K562 (cell line): ENCODE data around the gene ZSWIM3. TPM values are rescaled to one million over a fixed set of nuclear protein-coding genes. Genes with fewer than 3 reads are reported as not detected.
A peak's percentile ranks its signal among the peaks of the same experiment; 100 is the strongest.

Experiments used
- ATAC-seq: fragments of 200-7000 bp; cut with Tn5 transposase; 3 replicates; pipeline ENCODE4 v1.9.1; 2020; ENCODE audit warnings: moderate library complexity
- BruUV-seq: library from RNA; stranded (reverse); fragments of 400-500 nt; replicated peaks from 2 replicates; lab custom pipeline; 2021; lab: Mats Ljungman, UMichigan
- CTCF ChIA-PET: fragments of 300-600 bp; formaldehyde crosslinking; extraction: SDS; loops from one replicate; lab custom pipeline; 2021; ENCODE audit warnings: low intra/inter-chr PET ratio; lab: Yijun Ruan, JAX
- POLR2A ChIA-PET: fragments of 300-600, 350-650 bp; sonication (Branson Sonifier 250); formaldehyde crosslinking; extraction: SDS; loops from one replicate; lab custom pipeline; 2021; ENCODE audit warnings: antibody characterized with exemption, inconsistent platforms; lab: Yijun Ruan, JAX
- DNase-seq, 4 experiments: peaks; one replicate each; pipeline versions ENCODE4 v3.0.0 to v3.0.0-alpha.2; 2011 to 2018; ENCODE audit warnings: low spot score in 3 of 4, mixed read lengths in 3 of 4; ENCODE audit errors: extremely low read depth in 1 of 4
- FAIRE-seq: peaks from 2 replicates; lab custom pipeline; 2011; peaks lifted over from hg19 to GRCh38; lab: Jason Lieb, UNC
- H2AFZ ChIP-seq: 2 replicates; pipeline ENCODE4 v1.6.0; 2011; ENCODE audit warnings: low read depth, low read length, control low read depth, inconsistent platforms
- H3K27ac ChIP-seq: fragments of 200-600 bp; 3 replicates; pipeline ENCODE4 v1.8.0; 2011; ENCODE audit warnings: low read depth, mild to moderate bottlenecking, control low read depth, inconsistent platforms, low read length, moderate library complexity, mixed read lengths; ENCODE audit errors: extremely low read depth
- H3K27me3 ChIP-seq, 2 experiments: fragments of 300-600 bp in 1 of 2; 2 replicates in 1 of 2; 3 replicates in 1 of 2; pipeline versions ENCODE4 v1.6.0 to v1.8.0; 2011; ENCODE audit warnings: inconsistent platforms in 2 of 2, low read length in 2 of 2, mild to moderate bottlenecking in 1 of 2, mixed read lengths in 1 of 2, moderate library complexity in 1 of 2; ENCODE audit not compliant: control insufficient read depth in 2 of 2, insufficient read depth in 2 of 2
- H3K36me3 ChIP-seq: fragments of 300-600 bp; 3 replicates; pipeline ENCODE4 v1.8.0; 2011; ENCODE audit warnings: mild to moderate bottlenecking, low read length, inconsistent platforms; ENCODE audit not compliant: control insufficient read depth, insufficient read depth
- H3K4me1 ChIP-seq, 2 experiments: fragments of 200-600 bp in 1 of 2; replicated peaks in 1 of 2; 2 replicates in 1 of 2; 3 replicates in 1 of 2; pipeline versions ENCODE4 v1.5.1 to v1.8.0; 2011; ENCODE audit warnings: inconsistent platforms in 2 of 2, low read length in 2 of 2, mild to moderate bottlenecking in 1 of 2, mixed read lengths in 1 of 2, moderate library complexity in 1 of 2; ENCODE audit not compliant: control insufficient read depth in 2 of 2, insufficient read depth in 2 of 2
- H3K4me2 ChIP-seq: 2 replicates; pipeline ENCODE4 v1.6.1; 2011; ENCODE audit warnings: low read length, control low read depth, inconsistent platforms, mixed read lengths; ENCODE audit not compliant: insufficient read depth
- H3K4me3 ChIP-seq: fragments of 200-600 bp; sonication (generic), shearing (Covaris generic); 2 replicates; pipeline ENCODE4 v1.5.1; 2016; ENCODE audit warnings: control low read depth, inconsistent platforms
- H3K79me2 ChIP-seq: fragments of 200-600 bp; 3 replicates; pipeline ENCODE4 v1.8.0; 2011; ENCODE audit warnings: low read length, inconsistent platforms; ENCODE audit not compliant: control insufficient read depth, insufficient read depth
- H3K9ac ChIP-seq, 2 experiments: 2 replicates each; pipeline versions ENCODE4 v1.6.0 to v1.6.1; 2011; ENCODE audit warnings: low read depth in 2 of 2, low read length in 2 of 2, control low read depth in 1 of 2, inconsistent platforms in 1 of 2, mild to moderate bottlenecking in 1 of 2, mixed read lengths in 1 of 2; ENCODE audit not compliant: insufficient read depth in 1 of 2
- H3K9me1 ChIP-seq: one replicate; pipeline ENCODE4 v1.6.0; 2011; ENCODE audit warnings: inconsistent platforms, mild to moderate bottlenecking, low read length, moderate library complexity; ENCODE audit not compliant: control insufficient read depth, insufficient read depth
- H3K9me3 ChIP-seq: replicated peaks from 2 replicates; pipeline ENCODE4 v1.5.1; 2011; ENCODE audit warnings: low read depth, low read length, inconsistent platforms; ENCODE audit not compliant: control insufficient read depth, insufficient read depth
- H4K20me1 ChIP-seq: replicated peaks from 2 replicates; pipeline ENCODE4 v1.6.1; 2011; ENCODE audit warnings: low read length, inconsistent platforms, mixed read lengths; ENCODE audit not compliant: control insufficient read depth, insufficient read depth
- CBX1 ChIP-seq: sonication (generic); IDR thresholded peaks from 2 replicates; pipeline ENCODE4 v1.6.1; 2016; ENCODE audit warnings: antibody characterized with exemption, low read depth, mild to moderate bottlenecking
- FOXM1 ChIP-seq, 2 experiments: fragments of 450-650 bp in 1 of 2; sonication (generic) in 1 of 2; formaldehyde crosslinking in 1 of 2; IDR thresholded peaks; 2 replicates each; pipeline versions ENCODE4 v1.6.1 to v1.9.0; 2017 to 2022; ENCODE audit warnings: low read depth in 2 of 2, mild to moderate bottlenecking in 2 of 2, missing genetic modification reagents in 1 of 2, moderate library complexity in 1 of 2
- GABPB1 ChIP-seq: sonication (generic); formaldehyde crosslinking; IDR thresholded peaks from 2 replicates; pipeline ENCODE4 v1.8.0; 2022; ENCODE audit warnings: mild to moderate bottlenecking, missing genetic modification reagents
- GTF2A2 ChIP-seq: IDR thresholded peaks from 2 replicates; pipeline ENCODE4 v1.6.1; 2016; ENCODE audit warnings: mild to moderate bottlenecking, missing genetic modification characterization, missing compliant biosample characterization
- PRPF4 ChIP-seq: fragments of 200-400 bp; formaldehyde crosslinking; IDR thresholded peaks from one replicate; pipeline ENCODE4 v1.6.1; 2017; ENCODE audit warnings: low read length, low read depth, mild to moderate bottlenecking; ENCODE audit not compliant: insufficient read depth, poor library complexity, severe bottlenecking
- PTBP1 ChIP-seq: fragments of 200-400 bp; formaldehyde crosslinking; IDR thresholded peaks from 2 replicates; pipeline ENCODE4 v1.6.1; 2017; ENCODE audit warnings: low read depth, low read length
- SNRNP70 ChIP-seq: fragments of 200-400 bp; formaldehyde crosslinking; optimal IDR thresholded peaks from 2 replicates; pipeline ENCODE3; 2017; ENCODE audit warnings: low read depth, low read length
- WGBS: fragments of 100-300 bp; shearing (Covaris generic); methylation state at CpG from one replicate; pipeline ENCODE4 v1.1.6; 2016; ENCODE audit warnings: low coverage, mixed read lengths; ENCODE audit not compliant: insufficient coverage; ENCODE audit errors: missing lambda C conversion rate; 5-methylcytosine and 5-hydroxymethylcytosine counted together
- in situ Hi-C: fragments of 300-500 bp; cut with MboI; formaldehyde crosslinking; loops from 4 replicates; pipeline ENCODE4 v1.15.0; 2018; ENCODE audit warnings: inconsistent platforms, mixed read lengths
- intact Hi-C: fragments of 100-400 bp; cut with micrococcal nuclease; formaldehyde crosslinking; loops from 2 replicates; pipeline ENCODE4 v1.14.2; 2022
- polyA plus RNA-seq, 8 experiments: library from polyadenylated mRNA; depleted of rRNA in 4 of 8; stranded (reverse) in 5 of 8; unstranded in 3 of 8; fragments of >200 nt; fragmentation: Nextera tagmentation in 2 of 8; fragmentation: Illumina TruSeq in 1 of 8; extraction: Ambion mirVana in 2 of 8; extraction: Trizol in 1 of 8; gene quantifications; 2 replicates each; pipeline versions ENCODE4 v1.2.1 to v1.2.3, GENCODE V29; 2011 to 2014; ENCODE audit warnings: inconsistent platforms in 1 of 8, missing spikeins in 1 of 8
- total RNA-seq, 7 experiments: library from RNA; depleted of rRNA in 6 of 7; stranded (reverse); fragments of >200 nt in 6 of 7; fragmentation: Illumina TruSeq in 2 of 7; extraction: Trizol in 2 of 7; gene quantifications; 2 replicates each; pipeline versions ENCODE4 v1.2.1 to v1.2.3, GENCODE V29; 2011 to 2021; ENCODE audit warnings: low replicate concordance in 1 of 7
- TF ChIP-seq, protein P1 (sequence below), 2 experiments: fragments of 450-650 bp; IDR thresholded peaks; 2 replicates each; pipeline ENCODE4 v1.6.1; 2016; ENCODE audit warnings: mild to moderate bottlenecking in 2 of 2, borderline replicate concordance in 1 of 2, low read depth in 1 of 2, moderate library complexity in 1 of 2
- TF ChIP-seq, protein P2 (sequence below): sonication (generic); formaldehyde crosslinking; IDR thresholded peaks from 2 replicates; pipeline ENCODE4 v1.8.0; 2023; ENCODE audit warnings: mild to moderate bottlenecking, missing genetic modification reagents

ZSWIM3 gene
- total and polyA plus RNA-seq, 9 of the 15 experiments (the other 6 are each of a cell fraction or from before 2014, with no cell fraction given) = 1.7 to 4.3 (median 2.9) TPM

DNA sequence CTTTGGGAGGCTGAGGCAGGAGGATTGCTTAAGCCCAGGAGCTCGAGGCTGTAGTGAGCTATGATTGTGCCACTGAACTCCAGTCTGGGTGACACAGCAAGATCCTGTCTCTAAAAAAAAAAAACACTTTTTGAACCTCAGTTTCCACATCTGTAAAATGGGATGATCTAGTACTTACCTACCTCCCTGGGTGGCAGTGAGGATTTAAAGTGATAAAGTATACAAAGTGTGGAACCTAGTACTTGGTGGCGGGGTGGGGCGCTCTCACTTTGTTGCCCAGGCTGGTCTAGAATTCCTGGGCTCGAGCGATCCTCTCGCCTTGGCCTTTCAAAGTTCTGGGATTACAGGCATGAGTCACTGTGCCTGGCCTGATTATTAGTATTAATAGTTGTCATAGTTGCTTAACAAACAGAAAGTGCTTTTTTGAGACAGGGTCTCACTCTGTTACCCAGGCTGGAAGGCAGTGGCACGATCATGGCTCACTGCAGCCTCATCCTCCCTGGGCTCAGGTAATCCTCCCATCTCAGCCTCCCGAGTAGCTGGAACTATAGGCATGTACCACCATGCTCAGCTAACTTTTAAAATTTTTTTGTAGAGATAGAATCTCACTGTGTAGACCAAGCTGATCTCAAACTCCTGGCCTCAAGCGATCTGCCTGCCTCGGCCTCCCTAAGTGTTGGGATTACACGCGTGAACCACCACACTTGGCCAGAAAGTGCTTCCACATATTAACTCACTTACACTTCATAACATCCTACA lies 61.5 kb downstream of the ZSWIM3 start:
- no peak overlapping the region for H3K4me2 ChIP-seq
- H3K9me3 ChIP-seq = no peaks in the 10 kb centered on the region
- no peaks in the 10 kb centered on the region for H3K27me3 ChIP-seq
- CTCF ChIA-PET = no interaction called here
- WGBS = 75% methylated on average over 12 of the region's 12 CpGs
- intact Hi-C loops = no loop called here
- in situ Hi-C loops = no loop called here
- no peaks in the 10 kb centered on the region for H3K36me3 ChIP-seq
- no peaks in the 10 kb centered on the region for H3K79me2 ChIP-seq
- DNase-seq = no peak
- H3K4me1 ChIP-seq = peaks cover 10 to 16% of the 10 kb centered on the region in 2 experiments; a peak in 4 of 5 replicates
- no peak overlapping the region for H3K9ac ChIP-seq
- no peaks in the 10 kb centered on the region for H3K9me1 ChIP-seq
- BruUV-seq = no TSS peak
- ATAC-seq = no peak
- no peak overlapping the region for H2AFZ ChIP-seq
- FAIRE-seq = no peak
- H3K27ac ChIP-seq = no peak overlapping the region
- no peak overlapping the region for H3K4me3 ChIP-seq
- H4K20me1 ChIP-seq = 0 out of 2 replicates have a peak, but pooled peaks cover 3% of the 10 kb centered on the region
- POLR2A ChIA-PET = interaction anchor here (0.5 to 8.0 kb wide), 4 partner anchors 9 to 14 kb away, joined by 3 to 91 read pairs (median 6); partner anchors contain the start of gene PCIF1
- TF ChIP-seq PTBP1 (0 out of 2 replicates have a peak, but pooled peaks have one; percentile 56), CBX1 (peak; percentile 82; the same call in 1 of the 2 replicates), GABPB1 (CRISPR knock-in tag) (no peak), SNRNP70 (no peak), PRPF4 (no peak), FOXM1 (IDR thresholded peaks at IDR 0.05; ENCODE audit: low read depth) (no peak), FOXM1 (CRISPR knock-in tag; IDR thresholded peaks at IDR 0.05; ENCODE audit: low read depth) (no peak), GTF2A2 (tag) (no peak)
- TF ChIP-seq, protein P1, sequence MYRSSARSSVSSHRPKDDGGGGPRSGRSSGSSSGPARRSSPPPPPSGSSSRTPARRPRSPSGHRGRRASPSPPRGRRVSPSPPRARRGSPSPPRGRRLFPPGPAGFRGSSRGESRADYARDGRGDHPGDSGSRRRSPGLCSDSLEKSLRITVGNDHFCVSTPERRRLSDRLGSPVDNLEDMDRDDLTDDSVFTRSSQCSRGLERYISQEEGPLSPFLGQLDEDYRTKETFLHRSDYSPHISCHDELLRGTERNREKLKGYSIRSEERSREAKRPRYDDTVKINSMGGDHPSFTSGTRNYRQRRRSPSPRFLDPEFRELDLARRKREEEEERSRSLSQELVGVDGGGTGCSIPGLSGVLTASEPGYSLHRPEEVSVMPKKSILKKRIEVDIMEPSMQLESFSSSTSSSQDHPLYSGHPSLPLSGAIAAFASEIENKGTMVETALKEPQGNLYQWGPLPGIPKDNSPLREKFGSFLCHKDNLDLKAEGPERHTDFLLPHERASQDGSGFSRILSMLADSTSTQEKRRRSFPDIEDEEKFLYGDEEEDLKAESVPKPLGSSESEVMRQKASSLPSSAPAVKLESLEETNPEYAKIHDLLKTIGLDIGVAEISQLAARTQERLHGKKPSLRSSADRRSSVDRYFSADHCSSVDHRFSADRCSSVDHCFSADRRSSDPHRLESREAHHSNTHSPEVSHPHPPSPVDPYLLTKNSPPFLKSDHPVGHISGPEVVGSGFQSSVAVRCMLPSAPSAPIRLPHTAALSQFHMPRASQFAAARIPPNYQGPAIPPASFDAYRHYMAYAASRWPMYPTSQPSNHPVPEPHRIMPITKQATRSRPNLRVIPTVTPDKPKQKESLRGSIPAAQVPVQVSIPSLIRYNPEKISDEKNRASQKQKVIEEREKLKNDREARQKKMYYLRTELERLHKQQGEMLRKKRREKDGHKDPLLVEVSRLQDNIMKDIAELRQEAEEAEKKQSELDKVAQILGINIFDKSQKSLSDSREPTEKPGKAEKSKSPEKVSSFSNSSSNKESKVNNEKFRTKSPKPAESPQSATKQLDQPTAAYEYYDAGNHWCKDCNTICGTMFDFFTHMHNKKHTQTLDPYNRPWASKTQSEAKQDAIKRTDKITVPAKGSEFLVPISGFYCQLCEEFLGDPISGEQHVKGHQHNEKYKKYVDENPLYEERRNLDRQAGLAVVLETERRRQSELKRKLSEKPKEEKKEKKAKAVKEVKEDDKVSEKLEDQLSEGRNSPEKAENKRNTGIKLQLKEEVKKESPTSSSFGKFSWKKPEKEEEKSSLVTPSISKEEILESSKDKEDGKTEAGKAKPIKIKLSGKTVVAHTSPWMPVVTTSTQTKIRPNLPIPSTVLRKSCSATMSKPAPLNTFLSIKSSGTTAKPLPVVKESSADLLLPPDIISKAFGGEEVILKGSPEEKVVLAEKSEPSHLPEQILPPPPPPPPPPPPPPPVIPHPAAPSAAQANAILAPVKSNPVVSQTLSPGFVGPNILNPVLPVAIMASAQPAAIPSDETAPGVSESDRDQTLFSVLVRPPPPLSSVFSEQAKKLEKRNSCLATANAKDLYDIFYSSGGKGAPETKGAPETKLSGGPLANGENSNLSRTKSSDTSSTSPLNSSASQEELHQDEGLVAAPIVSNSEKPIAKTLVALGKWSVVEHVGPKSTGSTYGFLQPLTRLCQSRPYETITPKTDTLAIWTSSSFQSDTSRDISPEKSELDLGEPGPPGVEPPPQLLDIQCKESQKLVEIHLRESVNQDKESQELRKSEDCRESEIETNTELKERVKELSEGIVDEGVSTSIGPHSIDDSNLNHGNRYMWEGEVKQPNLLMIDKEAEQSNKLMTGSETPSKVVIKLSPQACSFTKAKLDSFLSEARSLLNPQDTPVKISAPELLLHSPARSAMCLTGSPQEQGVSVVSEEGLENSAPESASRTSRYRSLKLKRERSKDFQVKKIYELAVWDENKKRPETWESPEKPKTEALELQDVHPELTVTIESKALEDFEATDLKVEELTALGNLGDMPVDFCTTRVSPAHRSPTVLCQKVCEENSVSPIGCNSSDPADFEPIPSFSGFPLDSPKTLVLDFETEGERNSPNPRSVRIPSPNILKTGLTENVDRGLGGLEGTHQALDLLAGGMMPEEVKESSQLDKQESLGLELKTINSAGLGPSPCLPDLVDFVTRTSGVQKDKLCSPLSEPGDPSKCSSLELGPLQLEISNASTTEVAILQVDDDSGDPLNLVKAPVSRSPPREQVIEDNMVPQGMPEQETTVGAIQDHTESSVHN (IDR thresholded peaks at IDR 0.05; ENCODE audit: borderline replicate concordance in 1 of 2, low read depth in 1 of 2) = no peak
- TF ChIP-seq, protein P2, sequence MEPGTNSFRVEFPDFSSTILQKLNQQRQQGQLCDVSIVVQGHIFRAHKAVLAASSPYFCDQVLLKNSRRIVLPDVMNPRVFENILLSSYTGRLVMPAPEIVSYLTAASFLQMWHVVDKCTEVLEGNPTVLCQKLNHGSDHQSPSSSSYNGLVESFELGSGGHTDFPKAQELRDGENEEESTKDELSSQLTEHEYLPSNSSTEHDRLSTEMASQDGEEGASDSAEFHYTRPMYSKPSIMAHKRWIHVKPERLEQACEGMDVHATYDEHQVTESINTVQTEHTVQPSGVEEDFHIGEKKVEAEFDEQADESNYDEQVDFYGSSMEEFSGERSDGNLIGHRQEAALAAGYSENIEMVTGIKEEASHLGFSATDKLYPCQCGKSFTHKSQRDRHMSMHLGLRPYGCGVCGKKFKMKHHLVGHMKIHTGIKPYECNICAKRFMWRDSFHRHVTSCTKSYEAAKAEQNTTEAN (CRISPR knock-in tag) = no peak
